Ovary (tissue), 9 donors: ENCODE measurements around the gene HSP90AB1. TPM values are rescaled to one million over a fixed set of nuclear protein-coding genes. Genes with fewer than 3 reads are reported as not detected.

Experiments
- DNase-seq, 5 donors: peaks; one replicate each; pipeline ENCODE4 v3.0.0-alpha.2; 2019 to 2020
- H3K27ac ChIP-seq, 2 donors: fragments of 200-600 bp; one replicate each; pipeline versions ENCODE4 v1.5.1 to v1.8.0; 2019 to 2022
- H3K27me3 ChIP-seq: fragments of 200-600 bp; one replicate; pipeline ENCODE4 v1.8.0; 2022
- H3K36me3 ChIP-seq: fragments of 200-600 bp; sonication (generic); one replicate; pipeline ENCODE4 v1.5.1; 2019
- H3K4me1 ChIP-seq: one replicate; pipeline ENCODE4 v1.8.1; 2013; ENCODE audit warnings: mild to moderate bottlenecking, moderate library complexity; ENCODE audit not compliant: insufficient read depth
- H3K4me3 ChIP-seq: fragments of 200-600 bp; sonication (generic); one replicate; pipeline ENCODE4 v1.5.1; 2017
- H3K9me3 ChIP-seq, 2 donors: fragments of 200-600 bp in 1 of 2; sonication (generic) in 1 of 2; one replicate each; pipeline versions ENCODE4 v1.5.1 to v1.8.1; 2013 to 2019; ENCODE audit warnings: mild to moderate bottlenecking in 1 of 2, moderate library complexity in 1 of 2
- EP300 ChIP-seq: sonication (generic); formaldehyde crosslinking; IDR thresholded peaks from one replicate; pipeline ENCODE4 v1.6.1; 2017; ENCODE audit warnings: antibody characterized with exemption
- POLR2A ChIP-seq: fragments of 450-650 bp; IDR thresholded peaks from one replicate; pipeline ENCODE4 v1.6.1; 2017; ENCODE audit warnings: antibody characterized with exemption, mild to moderate bottlenecking, moderate library complexity
- WGBS, 3 donors: extraction: QIAGEN DNeasy Blood & Tissue Kit in 1 of 3; methylation state at CpG; one replicate each; pipeline versions ENCODE4 v1.1.5 to v1.1.7; 2013 to 2017; 5-methylcytosine and 5-hydroxymethylcytosine counted together
- intact Hi-C, 4 donors: fragments of 100-400 bp; cut with DNase I; formaldehyde crosslinking; loops; one replicate each; pipeline versions ENCODE4 v1.11.0 to v1.15.1; 2022 to 2023
- polyA plus RNA-seq, 2 donors: library from polyadenylated mRNA; stranded (reverse); fragments of 200-250 nt in 1 of 2; fragments of 350-450 nt in 1 of 2; fragmentation: Illumina TruSeq in 1 of 2; extraction: RNeasy Lipid Tissue Mini Kit (QIAGEN cat#74804) in 1 of 2; gene quantifications; one replicate each; pipeline ENCODE4 v1.2.3, GENCODE V29; 2013 to 2014
- total RNA-seq, 7 donors: library from RNA; depleted of rRNA in 2 of 7; stranded (reverse); fragments of >200 nt in 2 of 7; fragmentation: NEBNext Ultra II Directional in 3 of 7; extraction: Animal tissue kit (Norgen Biotek cat#: 25700) in 3 of 7; gene quantifications; one replicate each; pipeline versions ENCODE4 v1.1.0 to v1.2.4, GENCODE V29; 2016 to 2023
- TF ChIP-seq, protein P1 (sequence below), 3 donors: fragments of 450-650 bp in 2 of 3; fragments of 200-600 bp in 1 of 3; IDR thresholded peaks; one replicate each; pipeline versions ENCODE4 v1.5.1 to v1.8.0; 2016 to 2022; ENCODE audit warnings: antibody characterized with exemption in 3 of 3, mild to moderate bottlenecking in 1 of 3
- donor health status: DM: no; HTN: no; CAD: no; lungs with moderate emphysema.
- donor health status: DM: no; HTN: no; CAD: no.
- donor health status: Bipolar disorder and iron deficiency.
- donor health status: DM: yes; HTN: yes; CAD: no.
- donor health status: DM: no; HTN: no; CAD: no.
- donor health status: DM: yes; HTN: yes; CAD: no.

The HSP90AB1 gene
- total and polyA plus RNA-seq, 9 donors, result 820 to 1,905 (median 1,051) TPM

DNA sequence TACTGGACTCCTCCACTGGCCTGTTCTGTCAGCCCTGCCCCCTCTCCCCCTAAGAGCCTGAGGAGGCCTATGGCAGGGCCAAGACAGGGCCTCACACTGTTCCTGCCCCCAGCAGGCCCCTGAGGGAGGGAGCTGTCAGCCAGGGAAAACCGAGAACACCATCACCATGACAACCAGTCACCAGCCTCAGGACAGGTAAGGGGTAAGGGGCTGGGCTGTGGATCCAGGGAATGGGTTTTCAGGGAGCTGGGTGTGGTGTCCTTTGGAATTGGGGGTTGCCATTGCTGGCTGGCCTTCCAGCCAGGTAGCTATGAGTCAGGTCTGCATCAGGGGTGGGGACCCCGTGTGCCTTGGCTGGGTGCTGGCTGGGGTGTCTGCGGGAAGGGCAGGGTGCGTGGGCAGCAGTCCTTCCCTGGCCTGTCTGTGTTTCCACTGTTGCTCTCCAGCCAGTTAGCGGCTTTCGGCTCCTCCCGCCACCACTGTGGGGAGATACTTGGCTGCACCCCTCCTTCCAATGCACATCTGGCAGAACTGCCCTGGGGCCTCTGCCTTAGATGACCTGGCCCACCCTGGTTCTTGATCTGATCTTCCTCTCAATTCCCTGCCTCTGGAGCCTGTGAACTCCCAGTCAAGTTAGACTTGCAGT, 19.6 kb upstream of the HSP90AB1 start:
- no peaks in the 10 kb centered on the region for H3K36me3 ChIP-seq
- H3K27ac ChIP-seq, result peak overlapping the region; percentile 45 to 67
- H3K27me3 ChIP-seq, result no peaks in the 10 kb centered on the region
- TF ChIP-seq EP300, result no peak
- peak; percentile 4 for TF ChIP-seq POLR2A
- TF ChIP-seq, protein P1, sequence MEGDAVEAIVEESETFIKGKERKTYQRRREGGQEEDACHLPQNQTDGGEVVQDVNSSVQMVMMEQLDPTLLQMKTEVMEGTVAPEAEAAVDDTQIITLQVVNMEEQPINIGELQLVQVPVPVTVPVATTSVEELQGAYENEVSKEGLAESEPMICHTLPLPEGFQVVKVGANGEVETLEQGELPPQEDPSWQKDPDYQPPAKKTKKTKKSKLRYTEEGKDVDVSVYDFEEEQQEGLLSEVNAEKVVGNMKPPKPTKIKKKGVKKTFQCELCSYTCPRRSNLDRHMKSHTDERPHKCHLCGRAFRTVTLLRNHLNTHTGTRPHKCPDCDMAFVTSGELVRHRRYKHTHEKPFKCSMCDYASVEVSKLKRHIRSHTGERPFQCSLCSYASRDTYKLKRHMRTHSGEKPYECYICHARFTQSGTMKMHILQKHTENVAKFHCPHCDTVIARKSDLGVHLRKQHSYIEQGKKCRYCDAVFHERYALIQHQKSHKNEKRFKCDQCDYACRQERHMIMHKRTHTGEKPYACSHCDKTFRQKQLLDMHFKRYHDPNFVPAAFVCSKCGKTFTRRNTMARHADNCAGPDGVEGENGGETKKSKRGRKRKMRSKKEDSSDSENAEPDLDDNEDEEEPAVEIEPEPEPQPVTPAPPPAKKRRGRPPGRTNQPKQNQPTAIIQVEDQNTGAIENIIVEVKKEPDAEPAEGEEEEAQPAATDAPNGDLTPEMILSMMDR (IDR thresholded peaks at IDR 0.05), result no peak
- no peak for DNase-seq
- intact Hi-C loops, result loop anchor here in 1 of 4 donors (5.0 kb wide), 1 partner anchor 50 kb away; no protein-coding TSS in a partner anchor
- H3K9me3 ChIP-seq, result no peaks in the 10 kb centered on the region
- 48 to 64% (median 58%) methylated on average over 7 of the region's 7 CpGs for WGBS, 3 donors
- peaks cover 27% of the 10 kb centered on the region for H3K4me1 ChIP-seq
- peak overlapping the region; percentile 0 for H3K4me3 ChIP-seq

DNA sequence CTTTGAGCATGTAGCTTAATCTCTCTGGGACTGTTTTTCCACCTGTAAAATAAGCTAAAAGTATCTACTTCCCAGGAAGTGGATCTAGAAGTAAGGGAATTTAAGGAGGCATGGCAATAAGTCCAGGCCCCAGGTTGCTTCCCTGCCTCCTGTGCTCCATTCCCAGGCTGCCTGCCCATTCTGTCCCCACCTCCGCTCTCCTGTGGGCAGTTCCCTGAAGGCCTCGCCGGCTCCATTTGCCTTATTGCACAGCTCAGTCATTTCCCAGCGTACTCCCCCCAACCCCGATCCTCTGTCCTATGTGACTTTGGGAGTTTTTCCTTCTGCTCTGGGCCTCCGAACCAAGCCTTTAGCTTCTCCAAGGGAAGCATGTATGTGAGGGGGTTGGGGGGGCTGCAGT, 18.9 kb upstream of the HSP90AB1 start:
- H3K27me3 ChIP-seq, result no peaks in the 10 kb centered on the region
- TF ChIP-seq POLR2A (no peak), EP300 (no peak)
- TF ChIP-seq, protein P1 (IDR thresholded peaks at IDR 0.05), result no peak
- no peak for DNase-seq
- peaks cover 22% of the 10 kb centered on the region for H3K4me1 ChIP-seq
- no peaks in the 10 kb centered on the region for H3K9me3 ChIP-seq
- H3K27ac ChIP-seq, result peak overlapping the region in 1 of 2 donors; percentile 67
- WGBS, 3 donors, result 81 to 92% (median 89%) methylated on average over 6 of the region's 6 CpGs
- no peak overlapping the region for H3K4me3 ChIP-seq
- H3K36me3 ChIP-seq, result no peaks in the 10 kb centered on the region
- intact Hi-C loops, result loop anchor here in 1 of 4 donors (5.0 kb wide), 1 partner anchor 51 kb away; no protein-coding TSS in a partner anchor

DNA sequence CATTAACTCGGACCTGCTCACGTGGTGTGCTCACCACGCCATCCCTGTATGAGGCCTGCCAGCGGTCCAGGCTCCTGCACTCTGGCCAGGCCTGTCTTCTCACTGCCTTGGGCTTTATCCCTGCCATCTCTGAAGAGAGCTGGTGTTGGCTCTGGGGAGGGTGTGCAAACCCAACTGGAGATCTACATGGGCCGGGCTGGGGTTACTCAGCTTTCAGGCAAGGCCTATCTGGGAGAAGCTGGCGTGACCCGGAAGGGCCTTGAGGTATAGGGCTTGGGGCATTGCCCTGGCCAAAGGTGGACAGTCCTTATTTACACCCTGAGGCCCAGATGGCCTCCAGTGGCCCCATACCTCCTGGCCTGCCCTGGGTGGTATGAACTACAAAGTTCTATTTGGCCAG, 18.5 kb upstream of the HSP90AB1 start:
- WGBS, 3 donors, result 88 to 98% (median 93%) methylated on average over 7 of the region's 7 CpGs
- TF ChIP-seq, protein P1 (IDR thresholded peaks at IDR 0.05), result no peak
- TF ChIP-seq POLR2A, result no peak
- no peak for TF ChIP-seq EP300
- no peak for DNase-seq
- H3K4me3 ChIP-seq, result no peak overlapping the region
- intact Hi-C loops, result loop anchor here in 1 of 4 donors (5.0 kb wide), 1 partner anchor 51 kb away; no protein-coding TSS in a partner anchor
- H3K27ac ChIP-seq, result no peak overlapping the region
- peaks cover 22% of the 10 kb centered on the region for H3K4me1 ChIP-seq
- no peaks in the 10 kb centered on the region for H3K9me3 ChIP-seq
- H3K36me3 ChIP-seq, result no peaks in the 10 kb centered on the region
- H3K27me3 ChIP-seq, result no peaks in the 10 kb centered on the region

DNA sequence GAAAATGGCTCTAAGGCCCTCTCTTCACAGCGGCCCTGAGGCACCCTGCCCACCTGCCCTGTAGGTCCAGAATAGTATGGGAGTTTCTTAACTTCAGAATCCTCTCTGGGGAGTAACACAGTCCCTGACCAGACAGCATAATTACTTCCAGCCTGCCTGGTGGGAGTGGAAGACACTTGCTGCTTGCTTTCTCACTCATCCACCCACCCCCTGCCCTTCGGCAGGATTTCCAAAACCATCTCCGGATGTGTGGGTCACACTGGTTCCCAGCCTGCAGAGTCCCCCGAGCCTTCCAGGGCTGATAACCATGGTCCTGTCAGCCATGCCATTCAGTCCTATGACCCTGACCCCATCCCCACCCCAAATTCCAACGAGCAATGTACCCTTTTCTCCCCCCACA, 18.1 kb upstream of the HSP90AB1 start:
- no peak for DNase-seq
- Histone ChIP-seq H3K36me3 (no peaks in the 10 kb centered on the region), H3K4me3 (no peak overlapping the region), H3K9me3 (no peaks in the 10 kb centered on the region), H3K27ac (no peak overlapping the region), H3K27me3 (no peaks in the 10 kb centered on the region), H3K4me1 (peaks cover 22% of the 10 kb centered on the region)
- 67 to 69% (median 68%) methylated on average over 5 of the region's 5 CpGs for WGBS, 3 donors
- TF ChIP-seq POLR2A (no peak), EP300 (no peak)
- TF ChIP-seq, protein P1 (IDR thresholded peaks at IDR 0.05), result no peak
- intact Hi-C loops, result loop anchor here in 1 of 4 donors (5.0 kb wide), 1 partner anchor 52 kb away; no protein-coding TSS in a partner anchor
